RWPE1 (cell line): ENCODE data around the gene DNASE1L1.
A peak's percentile ranks its signal among the peaks of the same experiment; 100 is the strongest.

Source experiments
- CTCF ChIA-PET: fragments of 350-600 bp; sonication (Branson Sonifier 250); formaldehyde crosslinking; extraction: SDS; loops from one replicate; lab custom pipeline; 2021; lab: Yijun Ruan, JAX
- POLR2A ChIA-PET: fragments of 400-600 bp; formaldehyde crosslinking; extraction: SDS; loops from one replicate; lab custom pipeline; 2020; ENCODE audit warnings: antibody characterized with exemption; ENCODE audit not compliant: low non-redundant PET; lab: Yijun Ruan, JAX
- DNase-seq: peaks from one replicate; pipeline ENCODE4 v3.0.0; 2012; ENCODE audit warnings: low spot score
- H3K27ac ChIP-seq: fragments of 450-650 bp; 2 replicates; pipeline ENCODE4 v1.5.1; 2017
- CTCF ChIP-seq: fragments of 450-650 bp; conservative IDR thresholded peaks from 2 replicates; pipeline ENCODE4 v1.5.1; 2017; ENCODE audit warnings: low read depth, mild to moderate bottlenecking

DNASE1L1 gene

GRCh38 chrX:154369449-154370299 lies 39.4 kb downstream of the DNASE1L1 start:
- H3K27ac ChIP-seq: peak overlapping the region; percentile 97

GRCh38 chrX:154368630-154369448 lies 40.2 kb downstream of the DNASE1L1 start:
- ChIA-PET CTCF (no interaction called here), POLR2A (no interaction called here)
- peak overlapping the region; percentile 97 for H3K27ac ChIP-seq
- peak; percentile 79 for DNase-seq
- TF ChIP-seq CTCF: no peak

More at GRCh38 chrX:154369449-154370299, 39.4 kb downstream of the DNASE1L1 start:
- ChIA-PET POLR2A (no interaction called here), CTCF (no interaction called here)
- TF ChIP-seq CTCF: no peak
- DNase-seq: peak; percentile 80

- DNase-seq: no peak
- no peak for TF ChIP-seq CTCF
- CTCF ChIA-PET: no interaction called here
- POLR2A ChIA-PET: no interaction called here
- peak overlapping the region; percentile 97 for H3K27ac ChIP-seq
These were observed 41.4 kb downstream of the DNASE1L1 start for GRCh38 chrX:154367474-154368308.

- ChIA-PET CTCF (no interaction called here), POLR2A (no interaction called here)
- H3K27ac ChIP-seq: peak overlapping the region; percentile 97
- no peak for TF ChIP-seq CTCF
- DNase-seq: no peak
These were observed 42.4 kb downstream of the DNASE1L1 start for GRCh38 chrX:154366666-154367055.

GRCh38 chrX:154365997-154366665 lies 42.9 kb downstream of the DNASE1L1 start:
- no peak for TF ChIP-seq CTCF
- CTCF ChIA-PET: no interaction called here
- peak overlapping the region; percentile 97 for H3K27ac ChIP-seq
- DNase-seq: no peak
- POLR2A ChIA-PET: no interaction called here
